NCI-H2227 treated with DMSO at 0.1 percent for 48 hours (cell line): ENCODE results near the gene LMNA.
"Not testable (repeated sequence)": the region's sequence is repeated elsewhere in the genome, so short reads cannot be mapped to it uniquely, and the experiment has no call there.

Source experiments
- DNase-seq: peaks from one replicate; lab custom pipeline; 2025; lab: John Stamatoyannopoulos, UW

Gene LMNA

GRCh38 chr1:156114101-156114918, at the start of gene LMNA:
Gene LMNA, plus strand, starts transcription at chr1:156114711. Its CDS starts 208 bp downstream, at chr1:156114919.
- DNase-seq: peak; percentile 17

- no peak for DNase-seq
Measured at GRCh38 chr1:156065212-156065611, 49.3 kb upstream of the LMNA start.

GRCh38 chr1:156065871-156066270, 48.6 kb upstream of the LMNA start:
- DNase-seq: no peak

GRCh38 chr1:156067262-156067661, 47.2 kb upstream of the LMNA start:
- no peak for DNase-seq

GRCh38 chr1:156069490-156070455, 44.7 kb upstream of the LMNA start:
- DNase-seq: no peak

- no peak for DNase-seq
Measured at GRCh38 chr1:156070548-156070947, 44.0 kb upstream of the LMNA start.

GRCh38 chr1:156071332-156071816, 43.1 kb upstream of the LMNA start:
- not testable (repeated sequence) for DNase-seq

- no peak for DNase-seq
Measured at GRCh38 chr1:156072251-156072650, 42.3 kb upstream of the LMNA start.

- DNase-seq: no peak
Measured at GRCh38 chr1:156073110-156073687, 41.3 kb upstream of the LMNA start.

GRCh38 chr1:156073740-156074139, 40.8 kb upstream of the LMNA start:
- DNase-seq: no peak

- DNase-seq: no peak
Measured at GRCh38 chr1:156074661-156075060, 39.9 kb upstream of the LMNA start.

GRCh38 chr1:156075162-156075561, 39.3 kb upstream of the LMNA start:
- DNase-seq: no peak

- no peak for DNase-seq
Measured at GRCh38 chr1:156075775-156076204, 38.7 kb upstream of the LMNA start.

- no peak for DNase-seq
Measured at GRCh38 chr1:156076609-156077429, 37.7 kb upstream of the LMNA start.

GRCh38 chr1:156077430-156077760, 37.1 kb upstream of the LMNA start:
- no peak for DNase-seq

- DNase-seq: no peak
Measured at GRCh38 chr1:156078728-156079127, 35.8 kb upstream of the LMNA start.

GRCh38 chr1:156079762-156080161, 34.7 kb upstream of the LMNA start:
- no peak for DNase-seq

GRCh38 chr1:156080241-156080862, 34.2 kb upstream of the LMNA start:
- DNase-seq: no peak

GRCh38 chr1:156080863-156081179, 33.7 kb upstream of the LMNA start:
- DNase-seq: no peak

GRCh38 chr1:156081180-156081916, 33.2 kb upstream of the LMNA start:
- DNase-seq: no peak
